GM18907 (cell line): Measurements from ENCODE around the gene BMP7.
"Not testable (repeated sequence)": the region's sequence is repeated elsewhere in the genome, so short reads cannot be mapped to it uniquely, and the experiment has no call there.

ENCODE experiments used
- ATAC-seq: cut with Tn5 transposase; IDR thresholded peaks from one replicate; pipeline ENCODE4 v1.9.1; 2021; ENCODE audit warnings: mild to moderate bottlenecking, moderate library complexity; ENCODE audit not compliant: unreplicated experiment

The BMP7 gene

GRCh38 chr20:57157787-57158186 lies 108.7 kb downstream of the BMP7 start:
- ATAC-seq, result not testable (repeated sequence)

- ATAC-seq, result no peak
Measured at GRCh38 chr20:57157106-57157691, 109.2 kb downstream of the BMP7 start.

DNA sequence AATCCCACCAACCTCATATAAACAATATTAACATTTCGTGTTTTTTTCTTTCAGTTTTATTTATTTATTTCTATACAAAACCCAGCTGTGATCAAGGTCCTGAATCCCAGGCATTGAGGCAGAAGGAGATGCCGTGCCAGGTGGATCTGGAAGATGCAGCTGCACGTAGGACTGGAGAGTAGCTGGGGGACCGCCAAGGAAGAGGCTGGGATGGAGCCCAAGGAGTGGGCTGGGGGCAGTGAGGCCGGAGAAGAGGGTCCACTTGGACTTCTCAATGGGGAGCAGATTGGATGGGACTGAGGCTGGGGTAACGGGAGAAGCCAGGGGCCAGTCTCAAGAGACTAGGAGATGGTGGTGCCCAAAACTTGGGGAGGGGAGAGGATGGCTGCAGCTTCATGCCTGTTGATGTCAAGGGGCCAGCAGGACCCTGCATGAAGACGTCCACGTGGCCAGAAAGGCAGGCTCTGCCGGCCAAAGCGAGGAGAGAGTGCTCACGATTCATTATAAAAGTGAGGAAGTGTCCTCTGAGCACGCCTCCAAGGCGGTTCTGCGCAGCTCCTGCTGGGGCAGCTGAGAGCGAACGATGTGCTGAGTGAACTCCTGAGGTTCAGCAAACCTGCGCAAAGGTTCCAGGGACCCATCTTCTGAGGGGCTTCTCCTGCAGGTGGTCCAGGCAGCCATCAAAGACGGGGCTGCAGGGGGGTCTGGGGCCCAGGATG lies 110.3 kb downstream of the BMP7 start:
- ATAC-seq, result no peak

- no peak for ATAC-seq
Measured at GRCh38 chr20:57155415-57155814, 111.0 kb downstream of the BMP7 start.

DNA sequence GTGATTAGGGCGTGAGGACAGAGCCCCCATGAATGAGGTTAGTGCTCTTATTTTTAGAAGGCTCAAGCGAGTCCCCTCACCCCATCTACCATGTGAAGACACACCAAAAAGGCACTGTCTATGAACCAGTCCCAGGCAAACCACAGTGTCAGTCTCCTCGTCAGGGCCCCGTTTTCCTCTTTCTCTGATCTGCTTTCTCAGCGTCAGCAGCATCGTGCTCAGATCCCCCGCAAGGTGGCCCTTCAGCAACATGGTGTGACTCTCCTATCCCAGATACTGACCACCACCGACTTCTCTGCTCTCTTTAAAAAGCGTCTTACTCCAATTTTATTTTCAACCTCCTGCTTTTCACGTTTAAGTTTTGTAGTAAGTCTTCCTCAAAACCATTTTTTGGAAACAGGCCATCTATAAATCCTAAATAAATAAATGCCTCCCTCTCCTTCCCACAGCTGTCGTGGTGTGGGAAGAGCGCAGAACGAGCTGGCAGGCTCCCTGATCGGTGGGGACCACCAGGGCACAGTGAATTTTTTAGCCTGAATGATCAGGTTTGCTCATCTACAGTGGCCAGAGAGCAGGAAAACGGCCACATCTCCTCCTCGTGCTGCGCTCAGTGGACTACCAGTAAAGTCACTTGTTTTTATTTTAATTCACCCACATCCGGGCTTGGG lies 113.1 kb downstream of the BMP7 start:
- ATAC-seq, result no peak

GRCh38 chr20:57152557-57152956 lies 113.9 kb downstream of the BMP7 start:
- ATAC-seq, result no peak

DNA sequence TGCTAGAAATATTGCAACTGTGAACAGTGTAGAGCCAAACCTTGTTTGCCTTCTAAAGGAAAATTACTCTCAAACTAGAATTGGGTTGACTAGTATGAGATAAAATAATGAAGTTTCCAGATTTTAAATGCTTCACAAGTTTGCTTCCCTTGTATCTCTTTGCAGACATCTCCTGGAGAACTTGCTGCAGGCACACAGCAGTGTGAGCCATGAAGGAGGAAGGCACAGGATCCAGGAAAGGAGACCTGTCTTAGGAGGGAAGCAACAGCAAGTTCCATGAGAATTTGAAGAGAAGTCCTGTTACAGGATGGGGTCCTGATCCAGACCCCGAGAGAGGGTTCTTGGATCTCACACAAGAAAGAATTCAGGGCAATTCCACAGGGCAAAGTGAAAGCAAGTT lies 115.9 kb downstream of the BMP7 start:
- ATAC-seq, result no peak

GRCh38 chr20:57148263-57148662 lies 118.2 kb downstream of the BMP7 start:
- no peak for ATAC-seq

GRCh38 chr20:57147185-57147584 lies 119.3 kb downstream of the BMP7 start:
- no peak for ATAC-seq

DNA sequence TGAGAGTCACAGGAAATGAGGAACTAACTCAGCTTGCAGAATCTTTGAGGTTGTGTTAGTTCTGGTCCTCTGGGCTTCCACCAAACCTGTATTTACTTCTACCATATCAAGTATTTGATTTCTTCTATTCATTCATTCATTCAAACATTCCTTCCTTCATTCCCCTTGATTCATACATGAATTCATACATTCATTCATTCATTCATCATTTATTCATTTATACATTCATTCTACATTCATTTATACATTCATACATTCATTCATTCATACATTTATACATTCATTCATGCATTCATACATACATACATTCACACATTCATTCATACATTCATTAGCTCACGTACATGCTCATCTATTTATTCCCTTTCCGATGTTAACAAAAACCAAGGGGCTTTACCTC lies 120.3 kb downstream of the BMP7 start:
- no peak for ATAC-seq

DNA sequence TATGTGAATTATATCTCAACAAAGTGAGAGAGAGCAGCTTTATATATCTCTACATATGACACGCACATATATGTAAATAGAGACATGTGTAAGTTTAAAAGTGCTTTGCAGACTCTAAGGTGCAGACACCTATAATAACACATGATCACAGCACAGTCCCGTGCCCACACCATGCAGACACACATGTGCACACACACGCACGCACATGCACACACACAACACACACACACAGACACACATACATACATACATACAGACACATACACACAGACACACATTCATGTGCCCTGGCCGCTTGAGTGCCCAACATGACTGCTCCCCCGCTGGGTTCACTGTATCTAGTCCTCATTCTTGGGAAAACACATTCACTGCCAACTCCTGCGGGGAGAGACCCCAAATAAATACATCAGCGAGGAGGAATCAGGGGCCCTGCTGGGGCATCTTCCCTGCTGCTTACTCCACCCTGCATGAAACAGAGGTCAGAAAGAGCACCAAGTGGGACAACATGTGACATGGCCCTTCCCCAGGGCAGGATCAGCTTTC lies 121.3 kb downstream of the BMP7 start:
- no peak for ATAC-seq

GRCh38 chr20:57143173-57143572 lies 123.3 kb downstream of the BMP7 start:
- ATAC-seq, result no peak

GRCh38 chr20:57142667-57143066 lies 123.8 kb downstream of the BMP7 start:
- ATAC-seq, result no peak

DNA sequence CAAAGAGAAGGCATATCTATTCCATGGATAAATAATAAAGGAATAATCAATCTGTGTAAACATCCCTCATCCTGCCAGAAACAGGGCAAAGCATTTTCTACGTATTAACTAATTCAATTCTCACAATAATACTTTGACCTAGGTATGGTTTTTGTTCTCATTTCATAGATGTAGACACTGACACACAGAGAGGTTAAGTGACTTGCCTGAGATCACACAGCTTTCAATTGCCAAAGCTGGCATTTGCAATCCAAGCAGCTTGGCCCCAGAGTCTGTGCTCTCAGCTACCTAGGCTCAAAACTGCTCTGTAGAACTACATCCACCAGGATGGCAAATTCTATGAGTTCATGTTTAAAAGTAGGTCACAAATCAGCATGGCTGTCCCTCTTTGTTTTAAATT lies 124.9 kb downstream of the BMP7 start:
- no peak for ATAC-seq

- no peak for ATAC-seq
Measured at GRCh38 chr20:57140416-57140965, 126.0 kb downstream of the BMP7 start.

DNA sequence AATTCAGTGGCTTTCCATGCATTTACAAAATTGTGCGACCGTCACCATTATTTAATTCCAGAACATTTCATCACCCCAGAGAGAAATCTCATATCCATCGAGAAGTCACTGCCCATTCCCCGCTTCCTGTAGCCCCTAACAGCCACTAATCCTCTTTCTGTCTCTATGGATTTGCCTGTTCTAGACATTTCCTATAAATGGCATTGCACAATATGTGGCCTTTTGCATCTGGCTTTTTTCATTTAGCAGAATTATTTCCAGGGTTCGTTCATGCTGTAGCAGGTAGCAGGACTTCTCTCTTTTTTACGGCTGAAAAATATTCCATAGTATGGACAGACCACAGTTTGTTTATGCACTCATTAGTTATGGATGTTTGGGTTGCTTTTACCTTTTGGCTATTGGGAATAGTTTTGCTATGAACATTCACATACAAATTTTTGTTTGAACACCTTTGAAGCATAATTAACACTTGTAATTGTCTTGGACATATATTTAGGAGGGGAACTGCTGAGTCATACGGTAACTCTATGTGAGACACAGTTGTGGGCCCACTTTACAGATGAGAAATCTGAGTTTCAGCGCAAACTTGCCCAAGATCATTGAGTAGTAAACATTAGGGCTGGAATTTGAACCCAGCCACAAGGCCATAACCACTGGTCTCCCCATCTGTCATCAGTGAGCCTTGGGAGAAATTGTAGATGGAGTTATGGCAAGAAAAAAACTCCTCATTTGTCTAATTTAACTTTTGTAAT lies 126.9 kb downstream of the BMP7 start:
- ATAC-seq, result no peak

DNA sequence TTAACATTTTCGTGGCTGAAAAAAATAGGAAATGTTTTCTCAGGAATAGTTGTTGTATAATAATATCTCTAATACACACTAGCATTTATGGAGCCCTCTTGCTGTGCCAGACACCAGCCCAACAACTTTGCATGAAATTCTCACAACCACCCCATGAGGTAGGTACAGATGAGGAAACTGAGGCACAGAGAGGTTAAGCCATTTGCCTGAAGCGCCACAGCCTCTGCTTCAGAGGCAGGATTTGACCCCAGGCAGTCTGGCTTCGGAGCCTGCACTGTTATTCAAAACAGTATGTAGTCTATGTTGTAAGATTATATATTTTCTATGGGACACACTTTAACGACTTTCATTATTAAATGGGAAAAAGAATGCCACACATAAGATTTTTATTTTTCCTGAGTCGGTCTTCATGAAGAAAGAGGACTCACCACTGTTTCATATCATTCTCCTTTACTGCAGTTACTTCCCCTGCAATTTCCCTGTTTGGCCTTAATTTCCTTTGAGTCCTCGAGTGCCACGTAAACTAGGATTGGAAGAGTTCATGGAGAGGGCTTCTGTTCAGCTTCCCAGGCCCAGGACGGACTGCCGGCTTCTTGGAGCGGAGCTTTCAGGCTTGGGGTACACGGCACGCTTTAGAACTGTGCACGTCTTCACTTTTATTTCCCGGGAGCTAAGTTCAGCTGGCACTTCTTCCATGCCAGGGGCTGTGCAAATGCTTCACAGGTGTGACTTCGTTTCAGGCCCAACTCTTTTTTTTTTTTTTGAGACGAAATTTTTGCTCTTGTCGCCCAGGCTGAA lies 128.0 kb downstream of the BMP7 start:
- ATAC-seq, result no peak

DNA sequence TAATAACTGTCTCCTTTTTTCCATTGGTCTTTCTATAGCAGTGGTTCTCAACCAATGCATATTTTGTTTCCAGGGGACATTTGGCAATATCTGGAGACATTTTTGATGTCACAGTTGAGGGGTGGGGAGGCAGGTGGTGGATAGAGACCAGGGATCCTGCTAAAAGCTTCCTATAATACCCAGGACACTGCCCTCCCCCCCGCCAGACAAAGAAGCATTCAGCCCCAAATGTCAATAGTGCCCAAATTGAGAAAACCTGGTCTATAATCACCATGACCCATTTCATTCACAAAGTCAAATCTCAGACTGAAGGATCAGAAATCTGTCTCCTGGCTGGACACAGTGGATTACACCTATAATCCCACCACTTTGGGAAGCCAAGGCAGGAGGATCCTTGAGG lies 128.8 kb downstream of the BMP7 start:
- no peak for ATAC-seq

GRCh38 chr20:57136734-57137133 lies 129.7 kb downstream of the BMP7 start:
- ATAC-seq, result no peak

- ATAC-seq, result no peak
Measured at GRCh38 chr20:57135875-57136274, 130.6 kb downstream of the BMP7 start.
